Adipocyte (in vitro differentiated cells): Measurements from ENCODE around the gene SLC46A3.
"Not testable (repeated sequence)": the region's sequence is repeated elsewhere in the genome, so short reads cannot be mapped to it uniquely, and the experiment has no call there.

Experiments
- DNase-seq: peaks from one replicate; pipeline ENCODE4 v3.0.0-alpha.2; 2015; ENCODE audit warnings: low read depth
- H3K27me3 ChIP-seq: replicated peaks from 2 replicates; pipeline ENCODE4 v1.7.0; 2013; ENCODE audit warnings: mild to moderate bottlenecking, low read length, moderate library complexity; ENCODE audit not compliant: control insufficient read depth, insufficient read depth
- H3K36me3 ChIP-seq: 2 replicates; pipeline ENCODE4 v1.7.0; 2013; ENCODE audit warnings: low read length, mild to moderate bottlenecking, moderate library complexity; ENCODE audit not compliant: control insufficient read depth, insufficient read depth, severe bottlenecking
- H3K4me1 ChIP-seq: 2 replicates; pipeline ENCODE4 v1.7.0; 2013; ENCODE audit warnings: mild to moderate bottlenecking, low read length, moderate library complexity; ENCODE audit not compliant: control insufficient read depth, insufficient read depth
- H3K4me3 ChIP-seq: 2 replicates; pipeline ENCODE4 v1.7.0; 2013; ENCODE audit warnings: mild to moderate bottlenecking, low read length, moderate library complexity
- H3K9ac ChIP-seq: 2 replicates; pipeline ENCODE4 v1.7.0; 2013; ENCODE audit warnings: mild to moderate bottlenecking, low read length, moderate library complexity
- H3K9me3 ChIP-seq: 2 replicates; pipeline ENCODE4 v1.7.0; 2013; ENCODE audit warnings: mild to moderate bottlenecking, low read length, moderate library complexity; ENCODE audit not compliant: control insufficient read depth

Gene SLC46A3

GRCh38 chr13:28705461-28706083 lies 13.2 kb downstream of the SLC46A3 start:
- Histone ChIP-seq H3K36me3 (peaks cover 10% of the 10 kb centered on the region), H3K4me1 (peaks cover 13% of the 10 kb centered on the region), H3K9ac (no peak overlapping the region), H3K27me3 (no peaks in the 10 kb centered on the region), H3K4me3 (no peak overlapping the region), H3K9me3 (no peaks in the 10 kb centered on the region)
- peak; percentile 53 for DNase-seq

DNA sequence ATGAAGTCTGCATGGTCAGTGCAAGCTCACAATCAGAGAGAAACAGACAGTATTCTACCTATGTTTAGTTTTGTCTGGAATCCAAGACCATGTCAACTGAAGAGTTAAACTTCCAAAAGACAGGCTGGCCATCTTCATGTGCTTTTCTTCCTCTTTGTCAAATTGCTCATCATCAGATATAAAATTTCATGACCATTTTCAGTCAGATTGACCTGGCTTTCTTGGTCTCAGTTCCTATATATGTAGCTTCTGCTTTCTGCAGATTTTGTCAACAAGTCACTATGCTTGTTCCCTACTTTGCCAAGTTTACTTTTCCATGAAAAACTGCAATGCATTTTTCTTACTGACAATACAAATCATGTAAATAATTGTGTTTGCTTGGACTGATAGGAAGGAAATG lies 13.9 kb downstream of the SLC46A3 start:
- peaks cover 17% of the 10 kb centered on the region for H3K36me3 ChIP-seq

GRCh38 chr13:28704282-28704681 lies 14.5 kb downstream of the SLC46A3 start:
- H3K9ac ChIP-seq = no peak overlapping the region
- H3K9me3 ChIP-seq = no peaks in the 10 kb centered on the region
- peaks cover 21% of the 10 kb centered on the region for H3K36me3 ChIP-seq
- DNase-seq = no peak
- H3K27me3 ChIP-seq = no peaks in the 10 kb centered on the region
- H3K4me1 ChIP-seq = peaks cover 13% of the 10 kb centered on the region
- no peak overlapping the region for H3K4me3 ChIP-seq

More for the DNA sequence above, 13.9 kb downstream of the SLC46A3 start:
- H3K9ac ChIP-seq = no peak overlapping the region
- no peak overlapping the region for H3K4me3 ChIP-seq
- peaks cover 13% of the 10 kb centered on the region for H3K4me1 ChIP-seq
- no peak for DNase-seq
- no peaks in the 10 kb centered on the region for H3K9me3 ChIP-seq
- no peaks in the 10 kb centered on the region for H3K27me3 ChIP-seq

- Histone ChIP-seq H3K9ac (no peak overlapping the region), H3K9me3 (no peaks in the 10 kb centered on the region), H3K27me3 (no peaks in the 10 kb centered on the region), H3K4me3 (no peak overlapping the region), H3K4me1 (no peaks in the 10 kb centered on the region), H3K36me3 (peaks cover 23% of the 10 kb centered on the region)
- DNase-seq = no peak
These were observed 19.5 kb downstream of the SLC46A3 start for GRCh38 chr13:28699246-28699645.

- no peaks in the 10 kb centered on the region for H3K9me3 ChIP-seq
- no peak overlapping the region for H3K4me3 ChIP-seq
- DNase-seq = no peak
- peaks cover 23% of the 10 kb centered on the region for H3K36me3 ChIP-seq
- no peaks in the 10 kb centered on the region for H3K4me1 ChIP-seq
- no peaks in the 10 kb centered on the region for H3K27me3 ChIP-seq
- no peak overlapping the region for H3K9ac ChIP-seq
These were observed 21.3 kb downstream of the SLC46A3 start for GRCh38 chr13:28697441-28697840.

GRCh38 chr13:28693605-28694491 lies 24.9 kb downstream of the SLC46A3 start:
- H3K4me1 ChIP-seq, H3K9ac ChIP-seq, H3K36me3 ChIP-seq, H3K4me3 ChIP-seq, H3K9me3 ChIP-seq, H3K27me3 ChIP-seq: not testable (repeated sequence)
- DNase-seq = peak; percentile 70

- Histone ChIP-seq H3K9ac (no peak overlapping the region), H3K4me1 (no peaks in the 10 kb centered on the region), H3K27me3 (no peaks in the 10 kb centered on the region), H3K4me3 (no peak overlapping the region), H3K36me3 (peaks cover under 1% of the 10 kb centered on the region), H3K9me3 (peaks cover 15% of the 10 kb centered on the region)
- DNase-seq = no peak
These were observed 32.9 kb downstream of the SLC46A3 start for GRCh38 chr13:28685892-28686291.

- Histone ChIP-seq H3K9ac (no peak overlapping the region), H3K36me3 (peaks cover 9% of the 10 kb centered on the region), H3K27me3 (no peaks in the 10 kb centered on the region), H3K4me1 (no peaks in the 10 kb centered on the region), H3K9me3 (peaks cover 15% of the 10 kb centered on the region), H3K4me3 (no peak overlapping the region)
- DNase-seq = no peak
These were observed 33.7 kb downstream of the SLC46A3 start for GRCh38 chr13:28685114-28685513.

DNA sequence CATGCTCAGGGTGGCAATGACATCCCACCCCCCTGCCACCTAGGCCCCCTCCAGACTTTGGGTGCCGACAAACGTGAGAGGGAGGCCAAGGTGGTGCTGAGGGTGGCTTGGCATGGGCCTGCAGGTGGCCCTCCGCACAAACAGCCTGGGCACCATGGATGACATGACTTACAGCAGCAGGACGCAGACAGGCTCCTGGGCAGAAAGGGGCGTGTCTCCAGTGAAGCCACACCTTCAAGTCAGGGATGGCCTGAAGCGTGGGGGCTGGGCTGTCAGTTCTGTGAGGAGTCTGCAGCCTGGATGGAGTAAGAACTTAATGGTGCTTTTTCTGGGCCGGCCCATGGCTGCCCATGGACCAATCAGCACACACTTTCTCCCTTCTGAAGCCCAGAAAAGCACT lies 34.5 kb downstream of the SLC46A3 start:
- Histone ChIP-seq H3K9ac (no peak overlapping the region), H3K27me3 (no peaks in the 10 kb centered on the region), H3K36me3 (peaks cover 17% of the 10 kb centered on the region), H3K4me3 (no peak overlapping the region), H3K9me3 (peaks cover 15% of the 10 kb centered on the region), H3K4me1 (no peaks in the 10 kb centered on the region)
- no peak for DNase-seq

DNA sequence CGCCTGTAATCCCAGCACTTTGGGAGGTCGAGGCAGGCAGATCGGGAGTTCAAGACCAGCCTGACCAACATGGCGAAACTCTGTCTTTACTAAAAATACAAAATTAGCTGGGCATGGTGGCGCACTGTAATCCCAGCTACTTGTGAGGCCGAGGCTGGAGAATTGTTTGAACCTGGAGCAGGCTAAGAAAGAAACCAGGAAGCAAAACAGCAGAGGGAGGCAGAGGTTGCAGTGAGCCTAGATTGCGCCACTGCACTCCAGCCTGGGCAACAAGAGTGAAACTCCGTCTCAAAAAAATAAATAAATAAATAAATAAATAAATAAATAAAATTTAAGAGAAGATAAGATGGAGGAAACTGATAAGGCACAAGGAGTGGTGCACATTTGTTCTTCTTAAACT lies 35.6 kb downstream of the SLC46A3 start:
- H3K4me3 ChIP-seq, H3K4me1 ChIP-seq, H3K27me3 ChIP-seq, DNase-seq, H3K9ac ChIP-seq: not testable (repeated sequence)
- H3K9me3 ChIP-seq = peaks cover 15% of the 10 kb centered on the region
- H3K36me3 ChIP-seq = peaks cover 28% of the 10 kb centered on the region

GRCh38 chr13:28680541-28680940 lies 38.2 kb downstream of the SLC46A3 start:
- Histone ChIP-seq H3K4me3 (no peak overlapping the region), H3K9me3 (no peaks in the 10 kb centered on the region), H3K9ac (no peak overlapping the region), H3K36me3 (peaks cover 54% of the 10 kb centered on the region), H3K27me3 (no peaks in the 10 kb centered on the region), H3K4me1 (no peaks in the 10 kb centered on the region)
- no peak for DNase-seq
